GM23338 (cell line): ENCODE data around the gene TPCN2. TPM values are rescaled to one million over a fixed set of nuclear protein-coding genes. Genes with fewer than 3 reads are reported as not detected.

ENCODE experiments used
- ATAC-seq: fragments of 200-7000 bp; cut with Tn5 transposase; 3 replicates; pipeline ENCODE4 v1.9.1; 2020
- DNase-seq: peaks from one replicate; pipeline ENCODE4 v3.0.0-alpha.2; 2015; ENCODE audit warnings: low spot score
- H2AFZ ChIP-seq: fragments of 200-600 bp; sonication (generic); 2 replicates; pipeline ENCODE4 v1.8.0; 2016; ENCODE audit warnings: antibody characterized with exemption, mild to moderate bottlenecking, moderate library complexity
- H3F3A ChIP-seq: fragments of 200-600 bp; sonication (generic); replicated peaks from 2 replicates; pipeline ENCODE4 v1.8.0; 2017; ENCODE audit warnings: antibody characterized with exemption, mixed run types, low read depth
- H3K27ac ChIP-seq: fragments of 200-600 bp; sonication (generic); 2 replicates; pipeline ENCODE4 v1.6.1; 2016; ENCODE audit warnings: low read depth
- H3K27me3 ChIP-seq: fragments of 200-600 bp; sonication (generic); 2 replicates; pipeline ENCODE4 v1.8.0; 2016; ENCODE audit warnings: mild to moderate bottlenecking, mixed run types, moderate library complexity; ENCODE audit not compliant: insufficient read depth
- H3K36me3 ChIP-seq: fragments of 200-600 bp; sonication (generic); 2 replicates; pipeline ENCODE4 v1.8.0; 2016; ENCODE audit warnings: mild to moderate bottlenecking; ENCODE audit not compliant: insufficient read depth
- H3K4me1 ChIP-seq: fragments of 200-600 bp; sonication (generic); 2 replicates; pipeline ENCODE4 v1.8.0; 2016; ENCODE audit warnings: mild to moderate bottlenecking, moderate library complexity; ENCODE audit not compliant: insufficient read depth
- H3K4me2 ChIP-seq: fragments of 200-600 bp; sonication (generic); 2 replicates; pipeline ENCODE4 v1.7.1; 2017; ENCODE audit warnings: mixed run types
- H3K4me3 ChIP-seq: fragments of 200-600 bp; sonication (generic); 2 replicates; pipeline ENCODE4 v1.6.1; 2016; ENCODE audit warnings: mixed run types
- H3K79me2 ChIP-seq: fragments of 200-600 bp; sonication (generic); replicated peaks from 2 replicates; pipeline ENCODE4 v1.8.0; 2017; ENCODE audit warnings: mild to moderate bottlenecking; ENCODE audit not compliant: insufficient read depth
- H3K9me2 ChIP-seq: fragments of 200-600 bp; sonication (generic); 2 replicates; pipeline ENCODE4 v1.8.0; 2017; ENCODE audit not compliant: insufficient read depth
- H4K20me1 ChIP-seq: fragments of 200-600 bp; sonication (generic); replicated peaks from 2 replicates; pipeline ENCODE4 v1.8.0; 2017; ENCODE audit warnings: mild to moderate bottlenecking; ENCODE audit not compliant: insufficient read depth
- H3K27ac Mint-ChIP-seq: 2 replicates; pipeline ENCODE4 v1.8.0; 2020; ENCODE audit warnings: inconsistent platforms, mild to moderate bottlenecking, moderate library complexity, mixed read lengths
- H3K27me3 Mint-ChIP-seq: 3 replicates; pipeline ENCODE4 v1.8.0; 2022; ENCODE audit warnings: low read depth, mild to moderate bottlenecking, moderate library complexity, mixed read lengths, inconsistent platforms; ENCODE audit not compliant: insufficient read depth, poor library complexity
- H3K36me3 Mint-ChIP-seq: 3 replicates; pipeline ENCODE4 v1.8.0; 2021; ENCODE audit warnings: low read depth, mild to moderate bottlenecking, inconsistent platforms, moderate library complexity, mixed read lengths
- H3K4me1 Mint-ChIP-seq: 3 replicates; pipeline ENCODE4 v1.8.0; 2020; ENCODE audit warnings: mild to moderate bottlenecking, inconsistent platforms, mixed read lengths
- H3K4me3 Mint-ChIP-seq: 3 replicates; pipeline ENCODE4 v1.8.0; 2021; ENCODE audit warnings: moderate library complexity, mild to moderate bottlenecking, inconsistent platforms, mixed read lengths
- H3K9me3 Mint-ChIP-seq: 3 replicates; pipeline ENCODE4 v1.8.0; 2020; ENCODE audit warnings: moderate library complexity, mild to moderate bottlenecking, inconsistent platforms, mixed read lengths
- CREB1 ChIP-seq: fragments of 250-450 bp; sonication (Bioruptor Pico); IDR thresholded peaks from 2 replicates; pipeline ENCODE4 v1.5.0; 2020; ENCODE audit warnings: low read depth, mild to moderate bottlenecking, moderate library complexity
- JUNB ChIP-seq: IDR thresholded peaks from one replicate; pipeline ENCODE4 v1.6.1; 2016; ENCODE audit warnings: antibody characterized with exemption; ENCODE audit not compliant: unreplicated experiment
- NANOG ChIP-seq: IDR thresholded peaks from 2 replicates; pipeline ENCODE4 v1.6.1; 2016; ENCODE audit warnings: antibody characterized with exemption, borderline replicate concordance
- POLR2AphosphoS5 ChIP-seq: IDR thresholded peaks from 2 replicates; pipeline ENCODE4 v1.6.1; 2016; ENCODE audit warnings: antibody characterized with exemption, low read depth
- STAT1 ChIP-seq: IDR thresholded peaks from one replicate; pipeline ENCODE4 v1.6.1; 2016; ENCODE audit warnings: antibody characterized with exemption; ENCODE audit not compliant: unreplicated experiment
- ZNF331 ChIP-seq: fragments of 250-450 bp; sonication (Bioruptor Pico); IDR thresholded peaks from 2 replicates; pipeline ENCODE4 v1.5.0; 2020; ENCODE audit warnings: low read depth, mild to moderate bottlenecking, moderate library complexity
- polyA plus RNA-seq: library from polyadenylated mRNA; unstranded; fragments of >200 nt; fragmentation: Nextera tagmentation; extraction: Ambion mirVana; gene quantifications from 2 replicates; pipeline ENCODE4 v1.2.1, GENCODE V29; 2016
- total RNA-seq: library from RNA; depleted of rRNA; stranded (reverse); fragments of >200 nt; shearing (Covaris generic); gene quantifications from 2 replicates; pipeline ENCODE4 v1.2.3, GENCODE V29; 2014
- TF ChIP-seq, protein P1 (sequence below): fragments of 250-450 bp; sonication (Bioruptor Pico); IDR thresholded peaks from 2 replicates; pipeline ENCODE4 v1.5.0; 2020; ENCODE audit warnings: mild to moderate bottlenecking, moderate library complexity
- TF ChIP-seq, protein P2 (sequence below), 2 experiments: fragments of 200-600 bp in 1 of 2; sonication (generic) in 1 of 2; conservative IDR thresholded peaks; 2 replicates each; pipeline versions ENCODE4 v1.5.1 to v1.6.1; 2016 to 2017; ENCODE audit warnings: antibody characterized with exemption in 2 of 2, low read depth in 2 of 2, mild to moderate bottlenecking in 2 of 2, moderate library complexity in 1 of 2
- TF ChIP-seq, protein P3 (sequence below): IDR thresholded peaks from one replicate; pipeline ENCODE4 v1.6.1; 2018; ENCODE audit warnings: antibody characterized with exemption; ENCODE audit not compliant: unreplicated experiment
- TF ChIP-seq, protein P4 (sequence below): IDR thresholded peaks from 2 replicates; pipeline ENCODE4 v1.6.1; 2016; ENCODE audit warnings: antibody characterized with exemption

TPCN2 gene
- total and polyA plus RNA-seq, 2 experiments from 2014 or later: 5.8 to 14.7 TPM

DNA sequence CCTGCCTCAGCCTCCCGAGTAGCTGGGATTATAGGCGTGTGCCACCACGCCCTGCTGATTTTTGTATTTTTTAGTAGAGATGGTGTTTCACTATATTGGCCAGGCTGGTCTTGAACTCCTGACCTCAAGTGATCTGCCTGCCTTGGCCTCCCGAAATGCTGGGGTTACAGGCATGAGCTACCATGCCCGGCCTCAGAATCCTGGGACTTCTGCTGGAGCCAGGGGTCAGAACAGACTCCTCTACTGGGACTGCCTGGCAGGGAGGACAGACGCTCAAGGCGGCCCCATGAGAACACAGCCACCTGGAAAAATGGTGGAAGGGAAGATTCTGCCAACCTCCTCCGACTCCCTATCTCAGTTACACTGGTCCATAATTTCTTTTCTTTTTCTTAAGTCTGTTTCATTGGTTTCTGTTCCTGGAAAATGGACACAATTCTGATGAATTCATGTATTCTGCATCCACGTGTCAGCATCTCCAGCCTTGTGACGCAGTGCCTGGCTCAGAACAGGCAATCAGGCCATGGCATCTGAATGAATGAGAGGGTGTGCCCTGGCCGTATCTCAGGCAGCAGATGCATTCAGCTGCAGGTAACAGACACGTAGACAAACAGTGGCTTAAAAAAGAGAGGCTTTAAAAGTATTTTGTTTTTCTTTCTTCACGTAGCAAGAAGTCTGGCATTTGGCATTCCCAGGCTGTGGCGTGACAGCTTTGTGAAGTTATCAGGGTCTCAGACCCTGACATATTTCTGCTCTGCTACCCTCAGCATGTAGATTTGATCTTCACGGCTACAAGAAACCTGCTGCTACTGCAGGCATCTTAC lies 111.8 kb downstream of the TPCN2 start:
- no peaks in the 10 kb centered on the region for H3K4me1 Mint-ChIP-seq
- Histone ChIP-seq H3K27ac (no peak overlapping the region), H3K4me2 (no peak overlapping the region), H3K36me3 (no peaks in the 10 kb centered on the region), H3K9me2 (no peaks in the 10 kb centered on the region), H4K20me1 (no peaks in the 10 kb centered on the region), H3K79me2 (no peaks in the 10 kb centered on the region), H3F3A (no peaks in the 10 kb centered on the region), H3K4me3 (no peak overlapping the region), H2AFZ (no peak overlapping the region), H3K4me1 (no peaks in the 10 kb centered on the region), H3K27me3 (no peaks in the 10 kb centered on the region)
- DNase-seq: no peak
- ATAC-seq: no peak
- peaks cover 3% of the 10 kb centered on the region; the same call in 2 of the 3 replicates for H3K36me3 Mint-ChIP-seq
- peaks cover 5% of the 10 kb centered on the region for H3K27me3 Mint-ChIP-seq
- H3K4me3 Mint-ChIP-seq: no peak overlapping the region
- peaks cover 14% of the 10 kb centered on the region for H3K9me3 Mint-ChIP-seq
- no peak overlapping the region for H3K27ac Mint-ChIP-seq
- TF ChIP-seq CREB1 (CRISPR knock-in tag) (no peak), POLR2AphosphoS5 (no peak), NANOG (no peak), ZNF331 (CRISPR knock-in tag) (no peak), JUNB (no peak), STAT1 (no peak)
- TF ChIP-seq, protein P1, sequence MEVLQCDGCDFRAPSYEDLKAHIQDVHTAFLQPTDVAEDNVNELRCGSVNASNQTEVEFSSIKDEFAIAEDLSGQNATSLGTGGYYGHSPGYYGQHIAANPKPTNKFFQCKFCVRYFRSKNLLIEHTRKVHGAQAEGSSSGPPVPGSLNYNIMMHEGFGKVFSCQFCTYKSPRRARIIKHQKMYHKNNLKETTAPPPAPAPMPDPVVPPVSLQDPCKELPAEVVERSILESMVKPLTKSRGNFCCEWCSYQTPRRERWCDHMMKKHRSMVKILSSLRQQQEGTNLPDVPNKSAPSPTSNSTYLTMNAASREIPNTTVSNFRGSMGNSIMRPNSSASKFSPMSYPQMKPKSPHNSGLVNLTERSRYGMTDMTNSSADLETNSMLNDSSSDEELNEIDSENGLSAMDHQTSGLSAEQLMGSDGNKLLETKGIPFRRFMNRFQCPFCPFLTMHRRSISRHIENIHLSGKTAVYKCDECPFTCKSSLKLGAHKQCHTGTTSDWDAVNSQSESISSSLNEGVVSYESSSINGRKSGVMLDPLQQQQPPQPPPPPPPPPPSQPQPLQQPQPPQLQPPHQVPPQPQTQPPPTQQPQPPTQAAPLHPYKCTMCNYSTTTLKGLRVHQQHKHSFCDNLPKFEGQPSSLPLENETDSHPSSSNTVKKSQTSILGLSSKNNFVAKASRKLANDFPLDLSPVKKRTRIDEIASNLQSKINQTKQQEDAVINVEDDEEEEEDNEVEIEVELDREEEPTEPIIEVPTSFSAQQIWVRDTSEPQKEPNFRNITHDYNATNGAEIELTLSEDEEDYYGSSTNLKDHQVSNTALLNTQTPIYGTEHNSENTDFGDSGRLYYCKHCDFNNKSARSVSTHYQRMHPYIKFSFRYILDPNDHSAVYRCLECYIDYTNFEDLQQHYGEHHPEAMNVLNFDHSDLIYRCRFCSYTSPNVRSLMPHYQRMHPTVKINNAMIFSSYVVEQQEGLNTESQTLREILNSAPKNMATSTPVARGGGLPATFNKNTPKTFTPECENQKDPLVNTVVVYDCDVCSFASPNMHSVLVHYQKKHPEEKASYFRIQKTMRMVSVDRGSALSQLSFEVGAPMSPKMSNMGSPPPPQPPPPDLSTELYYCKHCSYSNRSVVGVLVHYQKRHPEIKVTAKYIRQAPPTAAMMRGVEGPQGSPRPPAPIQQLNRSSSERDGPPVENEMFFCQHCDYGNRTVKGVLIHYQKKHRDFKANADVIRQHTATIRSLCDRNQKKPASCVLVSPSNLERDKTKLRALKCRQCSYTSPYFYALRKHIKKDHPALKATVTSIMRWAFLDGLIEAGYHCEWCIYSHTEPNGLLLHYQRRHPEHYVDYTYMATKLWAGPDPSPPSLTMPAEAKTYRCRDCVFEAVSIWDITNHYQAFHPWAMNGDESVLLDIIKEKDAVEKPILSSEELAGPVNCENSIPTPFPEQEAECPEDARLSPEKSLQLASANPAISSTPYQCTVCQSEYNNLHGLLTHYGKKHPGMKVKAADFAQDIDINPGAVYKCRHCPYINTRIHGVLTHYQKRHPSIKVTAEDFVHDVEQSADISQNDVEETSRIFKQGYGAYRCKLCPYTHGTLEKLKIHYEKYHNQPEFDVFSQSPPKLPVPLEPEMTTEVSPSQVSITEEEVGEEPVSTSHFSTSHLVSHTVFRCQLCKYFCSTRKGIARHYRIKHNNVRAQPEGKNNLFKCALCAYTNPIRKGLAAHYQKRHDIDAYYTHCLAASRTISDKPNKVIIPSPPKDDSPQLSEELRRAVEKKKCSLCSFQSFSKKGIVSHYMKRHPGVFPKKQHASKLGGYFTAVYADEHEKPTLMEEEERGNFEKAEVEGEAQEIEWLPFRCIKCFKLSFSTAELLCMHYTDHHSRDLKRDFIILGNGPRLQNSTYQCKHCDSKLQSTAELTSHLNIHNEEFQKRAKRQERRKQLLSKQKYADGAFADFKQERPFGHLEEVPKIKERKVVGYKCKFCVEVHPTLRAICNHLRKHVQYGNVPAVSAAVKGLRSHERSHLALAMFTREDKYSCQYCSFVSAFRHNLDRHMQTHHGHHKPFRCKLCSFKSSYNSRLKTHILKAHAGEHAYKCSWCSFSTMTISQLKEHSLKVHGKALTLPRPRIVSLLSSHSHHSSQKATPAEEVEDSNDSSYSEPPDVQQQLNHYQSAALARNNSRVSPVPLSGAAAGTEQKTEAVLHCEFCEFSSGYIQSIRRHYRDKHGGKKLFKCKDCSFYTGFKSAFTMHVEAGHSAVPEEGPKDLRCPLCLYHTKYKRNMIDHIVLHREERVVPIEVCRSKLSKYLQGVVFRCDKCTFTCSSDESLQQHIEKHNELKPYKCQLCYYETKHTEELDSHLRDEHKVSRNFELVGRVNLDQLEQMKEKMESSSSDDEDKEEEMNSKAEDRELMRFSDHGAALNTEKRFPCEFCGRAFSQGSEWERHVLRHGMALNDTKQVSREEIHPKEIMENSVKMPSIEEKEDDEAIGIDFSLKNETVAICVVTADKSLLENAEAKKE (CRISPR knock-in tag): no peak
- TF ChIP-seq, protein P2, sequence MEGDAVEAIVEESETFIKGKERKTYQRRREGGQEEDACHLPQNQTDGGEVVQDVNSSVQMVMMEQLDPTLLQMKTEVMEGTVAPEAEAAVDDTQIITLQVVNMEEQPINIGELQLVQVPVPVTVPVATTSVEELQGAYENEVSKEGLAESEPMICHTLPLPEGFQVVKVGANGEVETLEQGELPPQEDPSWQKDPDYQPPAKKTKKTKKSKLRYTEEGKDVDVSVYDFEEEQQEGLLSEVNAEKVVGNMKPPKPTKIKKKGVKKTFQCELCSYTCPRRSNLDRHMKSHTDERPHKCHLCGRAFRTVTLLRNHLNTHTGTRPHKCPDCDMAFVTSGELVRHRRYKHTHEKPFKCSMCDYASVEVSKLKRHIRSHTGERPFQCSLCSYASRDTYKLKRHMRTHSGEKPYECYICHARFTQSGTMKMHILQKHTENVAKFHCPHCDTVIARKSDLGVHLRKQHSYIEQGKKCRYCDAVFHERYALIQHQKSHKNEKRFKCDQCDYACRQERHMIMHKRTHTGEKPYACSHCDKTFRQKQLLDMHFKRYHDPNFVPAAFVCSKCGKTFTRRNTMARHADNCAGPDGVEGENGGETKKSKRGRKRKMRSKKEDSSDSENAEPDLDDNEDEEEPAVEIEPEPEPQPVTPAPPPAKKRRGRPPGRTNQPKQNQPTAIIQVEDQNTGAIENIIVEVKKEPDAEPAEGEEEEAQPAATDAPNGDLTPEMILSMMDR (conservative IDR thresholded peaks at IDR 0.05; ENCODE audit: low read depth in 2 of 2): no peak
- TF ChIP-seq, protein P3, sequence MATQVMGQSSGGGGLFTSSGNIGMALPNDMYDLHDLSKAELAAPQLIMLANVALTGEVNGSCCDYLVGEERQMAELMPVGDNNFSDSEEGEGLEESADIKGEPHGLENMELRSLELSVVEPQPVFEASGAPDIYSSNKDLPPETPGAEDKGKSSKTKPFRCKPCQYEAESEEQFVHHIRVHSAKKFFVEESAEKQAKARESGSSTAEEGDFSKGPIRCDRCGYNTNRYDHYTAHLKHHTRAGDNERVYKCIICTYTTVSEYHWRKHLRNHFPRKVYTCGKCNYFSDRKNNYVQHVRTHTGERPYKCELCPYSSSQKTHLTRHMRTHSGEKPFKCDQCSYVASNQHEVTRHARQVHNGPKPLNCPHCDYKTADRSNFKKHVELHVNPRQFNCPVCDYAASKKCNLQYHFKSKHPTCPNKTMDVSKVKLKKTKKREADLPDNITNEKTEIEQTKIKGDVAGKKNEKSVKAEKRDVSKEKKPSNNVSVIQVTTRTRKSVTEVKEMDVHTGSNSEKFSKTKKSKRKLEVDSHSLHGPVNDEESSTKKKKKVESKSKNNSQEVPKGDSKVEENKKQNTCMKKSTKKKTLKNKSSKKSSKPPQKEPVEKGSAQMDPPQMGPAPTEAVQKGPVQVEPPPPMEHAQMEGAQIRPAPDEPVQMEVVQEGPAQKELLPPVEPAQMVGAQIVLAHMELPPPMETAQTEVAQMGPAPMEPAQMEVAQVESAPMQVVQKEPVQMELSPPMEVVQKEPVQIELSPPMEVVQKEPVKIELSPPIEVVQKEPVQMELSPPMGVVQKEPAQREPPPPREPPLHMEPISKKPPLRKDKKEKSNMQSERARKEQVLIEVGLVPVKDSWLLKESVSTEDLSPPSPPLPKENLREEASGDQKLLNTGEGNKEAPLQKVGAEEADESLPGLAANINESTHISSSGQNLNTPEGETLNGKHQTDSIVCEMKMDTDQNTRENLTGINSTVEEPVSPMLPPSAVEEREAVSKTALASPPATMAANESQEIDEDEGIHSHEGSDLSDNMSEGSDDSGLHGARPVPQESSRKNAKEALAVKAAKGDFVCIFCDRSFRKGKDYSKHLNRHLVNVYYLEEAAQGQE: no peak
- TF ChIP-seq, protein P4, sequence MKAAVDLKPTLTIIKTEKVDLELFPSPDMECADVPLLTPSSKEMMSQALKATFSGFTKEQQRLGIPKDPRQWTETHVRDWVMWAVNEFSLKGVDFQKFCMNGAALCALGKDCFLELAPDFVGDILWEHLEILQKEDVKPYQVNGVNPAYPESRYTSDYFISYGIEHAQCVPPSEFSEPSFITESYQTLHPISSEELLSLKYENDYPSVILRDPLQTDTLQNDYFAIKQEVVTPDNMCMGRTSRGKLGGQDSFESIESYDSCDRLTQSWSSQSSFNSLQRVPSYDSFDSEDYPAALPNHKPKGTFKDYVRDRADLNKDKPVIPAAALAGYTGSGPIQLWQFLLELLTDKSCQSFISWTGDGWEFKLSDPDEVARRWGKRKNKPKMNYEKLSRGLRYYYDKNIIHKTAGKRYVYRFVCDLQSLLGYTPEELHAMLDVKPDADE: no peak
